ENCODE results near the gene TCAP.

DNA sequence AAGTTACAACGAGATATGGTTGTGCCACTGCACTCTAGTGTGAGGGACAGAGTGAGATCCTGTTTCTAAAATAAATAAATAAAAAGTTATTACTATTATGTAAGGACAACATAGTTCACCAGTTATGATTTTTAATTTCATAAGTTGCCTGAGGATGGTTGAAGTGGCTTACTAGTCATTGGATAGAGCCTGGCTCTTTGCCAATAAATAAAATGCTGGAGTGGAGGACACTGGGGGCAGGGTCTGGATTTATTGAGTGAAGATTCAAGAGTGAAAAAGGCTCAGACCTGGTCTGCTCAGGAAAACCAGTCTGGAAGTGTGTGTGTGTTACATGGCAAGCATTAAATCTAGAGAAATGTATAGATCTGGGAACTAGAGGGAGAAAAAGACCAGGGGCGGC lies 26.1 kb upstream of the TCAP start:
- TF ChIP-seq CTCF (IDR thresholded peaks at IDR 0.05) (no peak), POLR2AphosphoS5 (IDR thresholded peaks at IDR 0.05; ENCODE audit: low read depth, low read length) (no peak)
